Activated T-cell treated with anti-CD3 and anti-CD28 coated beads for 24 hours (primary cell): ENCODE measurements around the gene KRT33A.

ENCODE experiments used
- DNase-seq: peaks from one replicate; pipeline ENCODE4 v3.0.0-alpha.2; 2020; ENCODE audit warnings: low read depth

KRT33A gene

DNA sequence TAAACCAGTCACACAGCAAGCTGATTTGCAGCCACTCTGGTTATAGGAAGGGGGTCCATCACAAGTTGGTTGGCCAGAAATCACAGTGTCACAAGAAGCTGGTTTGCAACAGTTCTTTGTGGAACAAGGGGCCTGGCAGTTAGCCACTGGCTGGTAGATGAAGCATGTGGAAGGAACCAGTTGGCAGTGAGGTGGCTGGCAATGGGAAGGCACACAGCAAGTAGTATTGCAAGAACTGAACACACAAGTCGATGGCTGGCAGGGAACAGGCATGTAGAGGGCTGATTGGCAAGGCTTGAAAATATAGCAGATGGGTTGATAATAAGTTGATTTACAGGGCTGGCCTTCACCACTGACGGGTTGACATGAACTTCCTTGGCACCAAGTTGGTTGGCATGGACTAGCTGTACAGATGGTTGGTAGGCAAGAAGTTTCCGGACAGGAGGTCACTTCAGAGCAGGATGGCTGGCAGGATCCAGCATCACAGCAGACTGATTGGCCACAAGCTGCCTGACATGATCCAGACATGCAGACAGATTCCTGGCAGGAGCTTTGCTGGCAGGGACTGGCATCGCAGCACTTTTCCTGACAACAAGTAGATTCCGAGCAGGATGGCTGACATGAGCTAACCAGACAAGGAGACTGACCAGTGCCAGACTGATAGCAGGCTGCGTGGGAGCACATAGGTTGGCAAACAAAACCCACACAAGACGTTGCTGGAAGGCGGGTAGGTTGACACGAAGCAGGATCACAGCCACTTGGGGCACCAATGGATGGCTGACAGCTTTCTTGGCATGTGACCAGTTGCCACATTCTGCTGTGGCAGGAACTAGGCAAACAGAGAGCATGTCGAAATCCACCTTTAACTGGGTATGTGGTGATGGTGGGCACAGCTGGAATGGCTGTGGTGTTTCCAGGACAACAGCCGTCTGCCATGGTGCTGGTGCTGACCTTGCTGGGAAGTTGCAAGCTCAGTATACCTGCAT lies 48.4 kb downstream of the KRT33A start, which contains the start of gene KRTAP29-1:
TSS of gene KRTAP29-1 (minus strand) at position 936 of the 986 bp plus-strand sequence. CDS start at position 936, 0 bp downstream.
- DNase-seq, result no peak

DNA sequence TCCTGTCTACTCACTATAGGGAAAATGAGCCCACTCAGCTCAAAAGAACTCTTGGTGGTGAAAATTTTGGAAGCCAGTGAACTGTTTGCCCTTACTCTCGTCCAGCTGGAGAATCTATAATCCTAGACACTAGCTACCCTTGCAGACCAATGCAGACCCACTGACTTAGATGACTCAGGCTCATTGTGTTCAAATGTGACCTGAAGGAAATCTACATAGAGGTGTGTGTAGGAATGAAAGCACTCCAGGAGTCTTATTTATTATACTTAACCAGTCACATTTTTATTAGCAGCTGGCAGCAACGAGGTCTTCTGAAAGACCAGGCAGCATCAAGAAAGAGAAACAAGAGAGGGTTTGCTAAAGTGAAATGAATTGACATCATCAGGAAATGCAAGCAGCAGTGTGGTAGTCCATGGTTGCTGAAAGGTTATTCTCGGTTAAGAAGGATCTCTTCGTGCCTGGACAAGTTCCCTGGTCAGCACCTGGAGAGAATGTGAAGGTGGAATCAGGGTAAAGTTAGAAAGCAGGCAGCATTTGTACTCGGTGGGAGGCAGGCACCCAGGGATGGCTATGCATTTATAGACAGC lies 49.3 kb downstream of the KRT33A start:
- no peak for DNase-seq

DNA sequence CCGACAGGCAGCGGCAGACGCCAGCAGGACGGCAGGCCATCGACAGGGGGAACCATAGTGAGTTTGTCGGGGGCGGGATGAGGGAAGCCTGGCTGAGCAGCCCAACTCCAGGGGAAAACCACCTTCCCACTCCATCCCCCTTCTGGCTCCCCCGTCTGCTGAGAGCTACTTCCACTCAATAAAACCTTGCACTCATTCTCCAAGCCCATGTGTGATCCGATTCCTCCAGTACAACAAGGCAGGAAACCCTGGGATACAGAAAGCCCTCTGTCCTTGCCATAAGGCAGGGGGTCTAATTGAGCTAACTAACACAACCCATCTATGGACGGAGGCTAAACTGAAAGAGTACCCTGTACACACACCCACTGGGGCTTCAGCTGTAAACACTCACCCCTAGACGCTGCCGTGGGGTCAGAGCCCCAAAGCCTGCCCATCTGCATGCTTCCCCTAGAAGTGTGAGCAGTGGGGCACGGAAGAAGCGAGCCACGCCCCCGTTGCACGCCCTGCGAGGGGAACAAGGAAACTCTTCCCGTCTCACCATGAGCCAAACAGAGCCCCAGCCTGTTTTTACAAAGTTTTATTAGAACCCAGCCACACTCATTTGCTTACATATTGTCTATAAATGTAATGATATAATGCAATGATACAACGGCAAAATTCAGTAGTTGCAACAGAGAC lies 52.0 kb downstream of the KRT33A start:
- DNase-seq, result no peak

DNA sequence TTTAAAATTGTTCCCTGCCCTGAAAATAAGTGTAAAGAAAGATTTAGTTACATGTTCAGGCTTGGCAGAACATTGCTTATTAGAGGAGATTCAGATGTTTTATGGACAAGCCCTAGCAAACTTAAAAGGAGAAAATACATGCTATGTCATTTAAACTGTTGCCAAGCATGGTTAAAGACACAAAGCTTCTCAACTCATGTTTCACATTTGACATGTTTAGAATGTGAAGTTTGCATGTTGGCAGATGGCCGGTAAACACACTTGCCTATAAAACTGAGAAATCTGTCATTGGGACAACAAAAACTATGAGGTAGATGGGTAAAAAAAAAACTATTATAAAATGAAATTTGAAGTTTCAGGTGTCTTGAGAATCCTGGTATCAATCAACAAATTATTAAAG lies 53.8 kb downstream of the KRT33A start:
- DNase-seq, result no peak
